ENCODE results near the gene EFCC1. TPM values are rescaled to one million over a fixed set of nuclear protein-coding genes. Genes with fewer than 3 reads are reported as not detected.

The EFCC1 gene
- polyA plus RNA-seq, 1 experiment: 0.27 TPM

DNA sequence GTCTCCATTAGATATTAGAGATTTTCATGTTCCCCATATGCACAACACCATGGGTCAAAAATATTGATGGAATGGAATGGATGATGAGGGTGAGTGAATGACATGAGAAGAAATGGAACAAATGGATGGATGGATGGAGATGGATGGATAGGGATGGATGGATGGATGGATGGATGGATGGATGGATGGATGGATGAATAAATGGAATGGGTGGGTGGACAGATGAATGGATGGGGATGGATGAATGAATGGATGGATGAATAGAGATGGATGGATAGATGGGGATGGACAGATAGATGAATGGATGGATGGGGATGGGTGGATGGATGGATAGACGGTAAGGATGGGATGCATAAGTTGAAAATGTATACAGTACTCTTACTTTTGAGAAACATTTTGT is 25.8 kb upstream of the EFCC1 start:
- CTCF ChIA-PET: interaction anchor here (1.7 kb wide), 1 partner anchor 78 kb away, joined by 9 read pairs; no protein-coding TSS in a partner anchor
- H3K27ac ChIP-seq (ENCODE audit: low read depth, low read length): no peak overlapping the region
- no peak for DNase-seq (ENCODE audit: low read depth, low spot score)
- POLR2A ChIA-PET: no interaction called here
- TF ChIP-seq, protein P1, sequence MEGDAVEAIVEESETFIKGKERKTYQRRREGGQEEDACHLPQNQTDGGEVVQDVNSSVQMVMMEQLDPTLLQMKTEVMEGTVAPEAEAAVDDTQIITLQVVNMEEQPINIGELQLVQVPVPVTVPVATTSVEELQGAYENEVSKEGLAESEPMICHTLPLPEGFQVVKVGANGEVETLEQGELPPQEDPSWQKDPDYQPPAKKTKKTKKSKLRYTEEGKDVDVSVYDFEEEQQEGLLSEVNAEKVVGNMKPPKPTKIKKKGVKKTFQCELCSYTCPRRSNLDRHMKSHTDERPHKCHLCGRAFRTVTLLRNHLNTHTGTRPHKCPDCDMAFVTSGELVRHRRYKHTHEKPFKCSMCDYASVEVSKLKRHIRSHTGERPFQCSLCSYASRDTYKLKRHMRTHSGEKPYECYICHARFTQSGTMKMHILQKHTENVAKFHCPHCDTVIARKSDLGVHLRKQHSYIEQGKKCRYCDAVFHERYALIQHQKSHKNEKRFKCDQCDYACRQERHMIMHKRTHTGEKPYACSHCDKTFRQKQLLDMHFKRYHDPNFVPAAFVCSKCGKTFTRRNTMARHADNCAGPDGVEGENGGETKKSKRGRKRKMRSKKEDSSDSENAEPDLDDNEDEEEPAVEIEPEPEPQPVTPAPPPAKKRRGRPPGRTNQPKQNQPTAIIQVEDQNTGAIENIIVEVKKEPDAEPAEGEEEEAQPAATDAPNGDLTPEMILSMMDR (IDR thresholded peaks at IDR 0.05; ENCODE audit: low read depth, low read length): no peak
- no peak overlapping the region for H3K4me3 ChIP-seq (ENCODE audit: low read depth, low read length)
- H3K27me3 ChIP-seq (ENCODE audit: control insufficient read depth, insufficient read depth, low read length): peaks cover 13% of the 10 kb centered on the region
- H3K9me3 ChIP-seq (ENCODE audit: control insufficient read depth, insufficient read depth, low read length): no peaks in the 10 kb centered on the region

DNA sequence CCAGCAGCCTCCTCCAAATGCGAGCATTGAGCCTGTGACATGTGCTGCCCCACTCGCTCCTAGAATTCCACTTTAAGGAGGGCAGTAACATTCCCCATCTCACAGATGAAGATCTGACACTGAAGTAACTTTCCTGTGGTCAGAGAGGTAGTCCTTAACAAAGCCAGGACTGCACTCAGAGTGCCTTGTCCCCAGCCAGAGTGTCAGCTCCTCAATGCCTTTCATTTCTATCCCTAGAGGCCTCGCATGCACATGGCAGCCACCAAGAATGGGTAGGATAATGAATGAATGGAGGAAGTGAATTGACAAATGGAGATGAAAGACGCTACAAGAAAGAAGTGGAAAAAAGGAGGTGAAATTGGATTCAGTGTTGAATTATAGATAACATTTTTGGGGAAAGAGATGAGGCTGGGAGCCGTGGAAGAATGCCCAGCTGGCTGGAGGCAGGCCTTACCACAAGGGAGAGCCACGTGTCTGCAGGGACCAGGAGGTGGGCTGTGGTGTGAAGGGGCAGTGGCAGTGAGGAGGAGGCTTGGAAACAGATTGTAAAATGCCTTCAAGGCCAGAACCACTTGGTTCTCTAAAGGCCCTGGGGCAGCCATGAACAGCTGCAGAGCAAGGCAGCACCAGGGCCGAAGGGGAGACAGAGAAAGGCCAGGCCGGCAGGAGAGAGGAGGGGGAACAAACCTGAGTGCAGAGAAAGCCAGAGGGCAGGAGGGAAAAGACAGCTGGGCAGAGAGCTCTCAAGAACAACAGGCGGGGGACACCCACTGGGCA is 17.6 kb upstream of the EFCC1 start:
- H3K27ac ChIP-seq (ENCODE audit: low read depth, low read length): no peak overlapping the region
- H3K4me3 ChIP-seq (ENCODE audit: low read depth, low read length): no peak overlapping the region
- CTCF ChIA-PET: interaction anchor here (0.9 to 1.9 kb wide), 3 partner anchors 12 to 70 kb away, joined by 3 to 10 read pairs (median 8); no protein-coding TSS in a partner anchor
- DNase-seq (ENCODE audit: low read depth, low spot score): no peak
- H3K9me3 ChIP-seq (ENCODE audit: control insufficient read depth, insufficient read depth, low read length): no peaks in the 10 kb centered on the region
- POLR2A ChIA-PET: no interaction called here
- peaks cover 17% of the 10 kb centered on the region for H3K27me3 ChIP-seq (ENCODE audit: control insufficient read depth, insufficient read depth, low read length)
- TF ChIP-seq, protein P1 (IDR thresholded peaks at IDR 0.05; ENCODE audit: low read depth, low read length): no peak

- no peak overlapping the region for H3K4me3 ChIP-seq (ENCODE audit: low read depth, low read length)
- TF ChIP-seq, protein P1 (IDR thresholded peaks at IDR 0.05; ENCODE audit: low read depth, low read length): no peak
- POLR2A ChIA-PET: interaction anchor here (0.6 kb wide), 1 partner anchor 100 kb away, joined by 7 read pairs; no protein-coding TSS in a partner anchor
- CTCF ChIA-PET: interaction anchor here (0.9 to 1.7 kb wide), 2 partner anchors 15 to 68 kb away, joined by 3 to 8 read pairs; no protein-coding TSS in a partner anchor
- no peak for DNase-seq (ENCODE audit: low read depth, low spot score)
- no peaks in the 10 kb centered on the region for H3K9me3 ChIP-seq (ENCODE audit: control insufficient read depth, insufficient read depth, low read length)
- H3K27me3 ChIP-seq (ENCODE audit: control insufficient read depth, insufficient read depth, low read length): peaks cover 17% of the 10 kb centered on the region
- H3K27ac ChIP-seq (ENCODE audit: low read depth, low read length): no peak overlapping the region
These were observed 16.5 kb upstream of the EFCC1 start for GRCh38 chr3:128984596-128984995.

DNA sequence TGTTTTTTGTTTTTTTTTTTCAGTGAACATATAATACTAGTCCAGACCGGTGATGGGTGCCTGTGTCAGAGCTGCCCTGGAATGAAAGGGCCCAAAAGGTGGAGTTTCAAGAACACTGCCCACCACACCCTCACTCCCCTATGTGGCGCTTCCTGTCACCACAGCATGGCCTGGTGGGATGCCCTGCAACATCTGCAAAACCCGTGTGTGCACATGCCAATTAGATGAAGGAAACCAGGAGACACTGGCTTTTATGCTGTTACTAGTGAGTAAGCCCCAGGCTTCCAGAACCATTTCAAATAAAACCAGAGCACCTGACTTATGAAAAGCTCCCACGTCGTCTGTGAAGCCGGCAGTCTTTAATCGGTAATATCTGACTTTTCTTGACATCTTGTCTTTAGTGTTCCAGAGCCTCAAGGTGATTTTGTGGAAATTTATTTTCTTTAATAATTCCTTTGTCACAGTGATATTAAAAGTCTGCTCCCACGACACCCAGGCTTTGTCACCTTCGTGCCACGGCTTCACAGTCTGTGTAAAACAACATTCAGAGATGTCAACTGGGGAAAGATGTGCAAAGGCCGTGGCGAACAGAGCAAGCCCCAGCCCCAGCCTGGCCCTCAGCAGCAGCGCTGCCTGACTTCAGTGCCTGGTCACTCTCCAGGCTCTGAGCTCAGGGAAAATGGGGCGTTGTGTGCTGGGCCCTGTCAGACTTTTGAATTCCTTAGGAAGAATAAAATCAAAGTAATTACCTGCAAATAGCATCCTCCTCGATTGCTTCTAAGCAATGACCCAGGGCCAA is 13.6 kb upstream of the EFCC1 start:
- Histone ChIP-seq H3K4me3 (ENCODE audit: low read depth, low read length) (no peak overlapping the region), H3K9me3 (ENCODE audit: control insufficient read depth, insufficient read depth, low read length) (no peaks in the 10 kb centered on the region), H3K27me3 (ENCODE audit: control insufficient read depth, insufficient read depth, low read length) (peaks cover 16% of the 10 kb centered on the region), H3K27ac (ENCODE audit: low read depth, low read length) (no peak overlapping the region)
- TF ChIP-seq, protein P1 (IDR thresholded peaks at IDR 0.05; ENCODE audit: low read depth, low read length): no peak
- CTCF ChIA-PET: interaction anchor here (1.6 kb wide), 1 partner anchor 17 kb away, joined by 5 read pairs; no protein-coding TSS in a partner anchor
- POLR2A ChIA-PET: no interaction called here
- DNase-seq (ENCODE audit: low read depth, low spot score): no peak

Data from AG04450 (cell line).